H1 (cell line): ENCODE data around the gene CYP11A1. TPM values are rescaled to one million over a fixed set of nuclear protein-coding genes. Genes with fewer than 3 reads are reported as not detected.

ENCODE experiments used
- CTCF ChIA-PET: fragments of 300-600 bp; sonication (Branson Sonifier 250); formaldehyde crosslinking; loops from one replicate; lab custom pipeline; 2021; ENCODE audit not compliant: partially characterized antibody; lab: Charles Lee
- POLR2A ChIA-PET: fragments of 300-600 bp; sonication (Branson Sonifier 250); formaldehyde crosslinking; loops from one replicate; lab custom pipeline; 2021; ENCODE audit warnings: inconsistent platforms; ENCODE audit not compliant: partially characterized antibody; lab: Charles Lee
- DNase-seq, 2 experiments: peaks; one replicate each; pipeline versions ENCODE4 v3.0.0 to v3.0.0-alpha.2; 2010 to 2022; ENCODE audit warnings: low spot score in 2 of 2, low read depth in 1 of 2, mixed read lengths in 1 of 2
- FAIRE-seq: peaks from 2 replicates; lab custom pipeline; 2011; peaks lifted over from hg19 to GRCh38; lab: Jason Lieb, UNC
- H2AFZ ChIP-seq: 2 replicates; pipeline ENCODE4 v1.8.1; 2012; ENCODE audit warnings: low read length, inconsistent platforms
- H2AK5ac ChIP-seq: 2 replicates; pipeline ENCODE4 v1.6.1; 2013; ENCODE audit warnings: low read depth, low read length
- H2BK120ac ChIP-seq: replicated peaks from 2 replicates; pipeline ENCODE3; 2013; ENCODE audit warnings: low read depth, low read length, inconsistent platforms
- H2BK12ac ChIP-seq: 2 replicates; pipeline ENCODE4 v1.6.1; 2013; ENCODE audit warnings: low read depth, low read length
- H2BK15ac ChIP-seq: 2 replicates; pipeline ENCODE4 v1.6.1; 2013; ENCODE audit warnings: low read length
- H2BK20ac ChIP-seq: 2 replicates; pipeline ENCODE4 v1.6.1; 2013; ENCODE audit warnings: low read length
- H2BK5ac ChIP-seq: 2 replicates; pipeline ENCODE4 v1.6.1; 2013; ENCODE audit warnings: low read depth, low read length
- H3K14ac ChIP-seq: 2 replicates; pipeline ENCODE4 v1.6.1; 2013; ENCODE audit warnings: inconsistent platforms; ENCODE audit not compliant: insufficient read length
- H3K18ac ChIP-seq: 2 replicates; pipeline ENCODE4 v1.6.1; 2013; ENCODE audit warnings: low read length; ENCODE audit errors: extremely low read depth
- H3K23ac ChIP-seq: 2 replicates; pipeline ENCODE4 v1.6.1; 2013; ENCODE audit warnings: inconsistent platforms; ENCODE audit not compliant: insufficient read length
- H3K23me2 ChIP-seq: 2 replicates; pipeline ENCODE4 v1.6.1; 2013; ENCODE audit warnings: low read depth, low read length
- H3K27ac ChIP-seq: 2 replicates; pipeline ENCODE4 v1.6.1; 2011; ENCODE audit warnings: low read depth, low read length, inconsistent platforms
- H3K27me3 ChIP-seq, 4 experiments: replicated peaks in 1 of 4; 1 replicate in 1 of 4; 2 replicates in 3 of 4; pipeline versions ENCODE4 v1.6.1 to v1.8.1; 2011 to 2013; ENCODE audit warnings: low read length in 3 of 4, mild to moderate bottlenecking in 3 of 4, inconsistent platforms in 2 of 4, mixed read lengths in 2 of 4, moderate library complexity in 1 of 4; ENCODE audit not compliant: control insufficient read depth in 3 of 4, insufficient read depth in 3 of 4; ENCODE audit errors: extremely low read depth in 1 of 4
- H3K36me3 ChIP-seq, 4 experiments: 2 replicates each; pipeline versions ENCODE4 v1.6.1 to v1.8.1; 2011 to 2013; ENCODE audit warnings: mild to moderate bottlenecking in 4 of 4, low read length in 3 of 4, moderate library complexity in 2 of 4, control low read depth in 1 of 4, inconsistent platforms in 1 of 4; ENCODE audit not compliant: insufficient read depth in 4 of 4, control insufficient read depth in 2 of 4
- H3K4ac ChIP-seq: replicated peaks from 2 replicates; pipeline ENCODE3; 2013; ENCODE audit warnings: low read length, low read depth, mixed read lengths, inconsistent platforms; ENCODE audit not compliant: insufficient read length
- H3K4me1 ChIP-seq, 4 experiments: replicated peaks in 1 of 4; 1 replicate in 1 of 4; 2 replicates in 3 of 4; pipeline versions ENCODE4 v1.6.1 to v1.8.1; 2011 to 2013; ENCODE audit warnings: low read length in 3 of 4, inconsistent platforms in 2 of 4, mixed read lengths in 1 of 4; ENCODE audit not compliant: insufficient read depth in 4 of 4, control insufficient read depth in 3 of 4
- H3K4me2 ChIP-seq, 2 experiments: 2 replicates each; pipeline versions ENCODE4 v1.6.1 to v1.8.1; 2011 to 2013; ENCODE audit warnings: low read depth in 2 of 2, low read length in 2 of 2, control low read depth in 1 of 2, inconsistent platforms in 1 of 2, mild to moderate bottlenecking in 1 of 2; ENCODE audit not compliant: insufficient read depth in 1 of 2
- H3K4me3 ChIP-seq, 4 experiments: fragments of 200-600, 300-600 bp in 1 of 4; sonication (generic), shearing (Covaris generic), sonication (Bioruptor Twin) in 1 of 4; 2 replicates each; pipeline versions ENCODE4 v1.5.1 to v1.8.1; 2011 to 2016; ENCODE audit warnings: low read length in 4 of 4, low read depth in 3 of 4, control low read depth in 2 of 4, inconsistent platforms in 2 of 4, mild to moderate bottlenecking in 2 of 4, mixed read lengths in 1 of 4, moderate library complexity in 1 of 4; ENCODE audit not compliant: insufficient read depth in 2 of 4; ENCODE audit errors: extremely low read depth in 1 of 4
- H3K56ac ChIP-seq: replicated peaks from 2 replicates; pipeline ENCODE3; 2013; ENCODE audit warnings: low read depth, mild to moderate bottlenecking, mixed read lengths, low read length, inconsistent platforms; ENCODE audit not compliant: insufficient read length
- H3K79me1 ChIP-seq: 2 replicates; pipeline ENCODE4 v1.6.1; 2013; ENCODE audit warnings: low read depth, low read length, control low read depth
- H3K79me2 ChIP-seq, 2 experiments: 2 replicates each; pipeline versions ENCODE4 v1.6.1 to v1.8.1; 2012 to 2013; ENCODE audit warnings: low read length in 2 of 2, mild to moderate bottlenecking in 2 of 2, inconsistent platforms in 1 of 2; ENCODE audit not compliant: insufficient read depth in 2 of 2, control insufficient read depth in 1 of 2
- H3K9ac ChIP-seq, 4 experiments: replicated peaks in 1 of 4; 1 replicate in 1 of 4; 2 replicates in 3 of 4; pipeline versions ENCODE4 v1.6.1 to v1.8.1; 2011 to 2013; ENCODE audit warnings: low read depth in 3 of 4, low read length in 3 of 4, control low read depth in 2 of 4, mild to moderate bottlenecking in 2 of 4, moderate library complexity in 2 of 4, inconsistent platforms in 1 of 4; ENCODE audit errors: extremely low read depth in 1 of 4
- H3K9me3 ChIP-seq, 2 experiments: 2 replicates each; pipeline versions ENCODE4 v1.6.1 to v1.8.1; 2012 to 2013; ENCODE audit warnings: mild to moderate bottlenecking in 2 of 2, moderate library complexity in 2 of 2, control low read depth in 1 of 2, inconsistent platforms in 1 of 2, low read depth in 1 of 2, low read length in 1 of 2, mixed read lengths in 1 of 2; ENCODE audit not compliant: insufficient read depth in 2 of 2
- H4K20me1 ChIP-seq, 2 experiments: replicated peaks in 1 of 2; 2 replicates each; pipeline versions ENCODE3 to v1.8.1; 2011 to 2013; ENCODE audit warnings: inconsistent platforms in 2 of 2, low read length in 2 of 2, mild to moderate bottlenecking in 1 of 2; ENCODE audit not compliant: insufficient read depth in 2 of 2, control insufficient read depth in 1 of 2
- H4K5ac ChIP-seq: 2 replicates; pipeline ENCODE4 v1.6.1; 2013; ENCODE audit warnings: low read length, low read depth, mixed read lengths, inconsistent platforms; ENCODE audit not compliant: insufficient read length
- H4K8ac ChIP-seq: 2 replicates; pipeline ENCODE4 v1.8.0; 2013; ENCODE audit warnings: mild to moderate bottlenecking, moderate library complexity, low read length, inconsistent platforms; ENCODE audit not compliant: insufficient read depth; ENCODE audit errors: extremely low read depth
- H4K91ac ChIP-seq: replicated peaks from 2 replicates; pipeline ENCODE3; 2013; ENCODE audit warnings: low read length, mixed read lengths, inconsistent platforms; ENCODE audit not compliant: insufficient read length
- BCL11A ChIP-seq, 2 experiments: IDR thresholded peaks; one replicate each; pipeline ENCODE4 v1.6.1; 2011; ENCODE audit warnings: low read depth in 2 of 2, low read length in 2 of 2, mild to moderate bottlenecking in 2 of 2
- GABPA ChIP-seq: IDR thresholded peaks from 2 replicates; pipeline ENCODE4 v1.6.1; 2011; ENCODE audit warnings: mild to moderate bottlenecking, low read length, moderate library complexity, borderline replicate concordance; ENCODE audit not compliant: insufficient read depth
- SIN3A ChIP-seq, 2 experiments: IDR thresholded peaks in 1 of 2; conservative IDR thresholded peaks in 1 of 2; 2 replicates each; pipeline ENCODE4 v1.6.1; 2011 to 2012; ENCODE audit warnings: low read length in 2 of 2, improper control_type of control experiment in 1 of 2, low read depth in 1 of 2, mild to moderate bottlenecking in 1 of 2
- TCF12 ChIP-seq: IDR thresholded peaks from 2 replicates; pipeline ENCODE4 v1.6.1; 2011; ENCODE audit warnings: low read depth, mild to moderate bottlenecking, low read length
- WGBS, 2 experiments: shearing (Covaris generic) in 1 of 2; methylation state at CpG; one replicate each; pipeline versions ENCODE4 v1.1.6 to v1.1.7; 2013 to 2015; ENCODE audit warnings: low lambda C conversion rate in 2 of 2, mixed read lengths in 2 of 2, inconsistent platforms in 1 of 2, low coverage in 1 of 2, missing lambda C conversion rate in 1 of 2; ENCODE audit not compliant: insufficient replicate concordance in 2 of 2, insufficient coverage in 1 of 2, insufficient read length in 1 of 2; ENCODE audit errors: extremely low coverage in 1 of 2, missing lambda C conversion rate in 1 of 2; 5-methylcytosine and 5-hydroxymethylcytosine counted together
- polyA plus RNA-seq, 7 experiments: library from polyadenylated mRNA; depleted of rRNA in 3 of 7; stranded (reverse) in 5 of 7; unstranded in 2 of 7; fragments of >200 nt in 5 of 7; fragments of 200-250 nt in 2 of 7; gene quantifications; 1 replicate in 5 of 7; 2 replicates in 1 of 7; 4 replicates in 1 of 7; pipeline versions ENCODE4 v1.2.1 to v1.2.3, GENCODE V29; 2011 to 2013; ENCODE audit warnings: missing spikeins in 2 of 7, mixed read lengths in 2 of 7
- total RNA-seq: library from RNA; stranded (reverse); fragmentation: NEBNext Ultra II Directional; extraction: Animal tissue kit (Norgen Biotek cat#: 25700); gene quantifications from 2 replicates; pipeline ENCODE4 v1.2.1, GENCODE V29; 2021

Gene CYP11A1
- total and polyA plus RNA-seq, 2 of the 8 experiments (the other 6 are each of a cell fraction or from before 2014, with no cell fraction given), result 1.9 to 7.2 TPM

DNA sequence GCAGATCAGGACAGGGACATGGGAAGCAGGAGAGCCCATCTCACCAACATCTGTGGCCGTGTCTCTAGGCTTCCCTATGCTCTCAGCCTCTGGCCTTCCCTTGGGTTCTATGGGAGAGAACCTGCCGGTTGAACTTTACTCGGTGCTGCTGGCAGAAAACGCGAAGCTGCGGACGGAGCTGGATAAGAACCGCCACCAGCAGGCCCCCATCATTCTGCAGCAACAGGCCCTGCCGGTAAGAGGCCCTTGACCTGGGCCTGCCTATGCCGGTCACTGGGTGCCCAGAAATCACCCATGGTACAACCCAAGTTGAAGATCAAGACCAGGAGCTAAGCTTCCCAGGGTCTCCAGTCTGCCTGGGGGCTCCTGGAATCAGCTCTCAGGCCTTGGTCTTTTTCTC, 34.8 kb downstream of the CYP11A1 start:
- Histone ChIP-seq H3K27ac (no peak overlapping the region), H3K4me1 (peaks cover 0 to 6% (median 3%) of the 10 kb centered on the region in 4 experiments; a peak in 3 of 7 replicates), H3K79me1 (no peaks in the 10 kb centered on the region), H3K9me3 (no peaks in the 10 kb centered on the region), H3K79me2 (no peaks in the 10 kb centered on the region), H2BK12ac (no peak overlapping the region), H3K4me2 (no peak overlapping the region), H4K5ac (no peak overlapping the region), H3K36me3 (no peaks in the 10 kb centered on the region), H2BK15ac (no peak overlapping the region), H3K23ac (no peak overlapping the region), H4K8ac (no peak overlapping the region), H3K14ac (no peak overlapping the region), H3K18ac (no peak overlapping the region), H4K20me1 (no peaks in the 10 kb centered on the region), H3K56ac (no peak overlapping the region), H2AK5ac (no peak overlapping the region), H3K4me3 (no peak overlapping the region), H3K27me3 (no peaks in the 10 kb centered on the region; a peak in 1 of 7 replicates), H2BK120ac (no peak overlapping the region), H2BK20ac (no peak overlapping the region), H3K23me2 (no peaks in the 10 kb centered on the region), H3K9ac (no peak overlapping the region), H4K91ac (no peak overlapping the region), H2BK5ac (no peak overlapping the region), H2AFZ (no peak overlapping the region), H3K4ac (no peak overlapping the region)
- POLR2A ChIA-PET, result no interaction called here
- TF ChIP-seq BCL11A (IDR thresholded peaks at IDR 0.05; ENCODE audit: low read depth in 2 of 2, low read length in 2 of 2), result no peak
- no peak for TF ChIP-seq GABPA
- no peak for TF ChIP-seq TCF12
- TF ChIP-seq SIN3A (conservative IDR thresholded peaks at IDR 0.05 in 1 of 2, IDR thresholded peaks at IDR 0.05 in 1 of 2; ENCODE audit: low read depth in 1 of 2, low read length in 2 of 2), result no peak
- WGBS, 2 experiments, result 88% methylated on average over 10 of the region's 10 CpGs; no CpG with 5 or more reads in 1 of the 2 experiments
- CTCF ChIA-PET, result interaction anchor here (0.6 to 18.1 kb wide), 6 partner anchors 11 to 1158 kb away, joined by 3 to 353 read pairs (median 4); no protein-coding TSS in a partner anchor
- FAIRE-seq (no peak), DNase-seq (no peak)
